T-helper 22 cell (primary cell): ENCODE data around the gene PRKCH.

Source experiments
- DNase-seq: peaks from one replicate; pipeline ENCODE4 v3.0.0-alpha.2; 2020; ENCODE audit warnings: low read depth

PRKCH gene

GRCh38 chr14:61553730-61554641 lies 232.6 kb downstream of the PRKCH start:
- DNase-seq: no peak

DNA sequence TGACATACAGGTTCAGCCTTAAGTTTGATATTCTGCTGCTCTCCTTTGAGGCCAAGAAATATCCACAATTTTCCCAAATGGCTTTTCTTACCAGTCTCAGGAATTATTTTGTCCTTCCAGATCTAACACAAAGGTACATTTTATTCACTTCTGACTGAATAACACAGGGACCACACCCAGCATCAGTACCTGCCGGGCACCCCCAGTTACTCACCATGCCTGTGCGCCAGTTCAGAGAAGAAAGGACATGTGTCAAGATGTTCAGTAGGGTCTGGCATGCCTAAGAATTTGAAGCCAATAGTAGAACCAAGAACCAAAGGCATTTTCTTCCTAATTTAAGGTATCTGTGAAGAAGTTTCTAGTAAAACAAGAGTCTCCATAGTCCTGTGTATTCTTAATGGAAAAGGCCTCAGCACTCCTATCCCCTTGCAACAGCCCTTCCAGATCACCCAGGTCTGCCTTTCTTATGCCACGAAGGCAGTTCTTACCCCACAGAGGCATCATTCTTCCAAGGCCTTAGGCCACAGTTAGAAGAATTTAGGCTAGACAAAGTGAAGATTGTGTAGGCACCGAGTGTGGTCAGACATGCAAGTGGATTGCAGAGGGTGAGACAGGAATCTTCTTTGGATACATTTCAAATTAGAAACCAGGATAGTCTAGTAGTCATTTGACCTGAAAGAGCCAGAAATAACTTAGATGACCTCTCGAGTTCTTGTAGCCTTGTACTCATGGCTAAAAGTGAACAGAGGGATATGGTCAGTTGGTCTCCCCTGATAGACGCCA lies 233.9 kb downstream of the PRKCH start:
- no peak for DNase-seq

DNA sequence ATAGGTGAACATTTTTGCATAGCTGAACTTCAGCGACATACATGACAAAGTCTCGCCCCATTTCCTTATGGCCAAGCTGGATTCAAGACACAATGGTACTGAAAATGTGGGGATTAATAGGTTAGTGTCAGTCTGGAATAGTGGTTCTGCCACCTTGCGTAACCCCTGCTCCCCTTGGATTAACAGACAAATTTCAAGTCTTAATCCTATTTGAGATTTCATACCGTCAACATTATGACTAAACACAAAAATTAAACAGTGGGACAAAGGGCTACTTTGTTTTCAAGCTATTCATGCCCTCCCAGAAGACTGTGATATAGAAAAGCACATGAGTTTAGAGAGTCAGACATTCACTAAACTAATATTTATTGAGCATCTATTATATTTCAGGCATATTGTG lies 235.1 kb downstream of the PRKCH start:
- no peak for DNase-seq

GRCh38 chr14:61557262-61557661 lies 235.9 kb downstream of the PRKCH start:
- no peak for DNase-seq

DNA sequence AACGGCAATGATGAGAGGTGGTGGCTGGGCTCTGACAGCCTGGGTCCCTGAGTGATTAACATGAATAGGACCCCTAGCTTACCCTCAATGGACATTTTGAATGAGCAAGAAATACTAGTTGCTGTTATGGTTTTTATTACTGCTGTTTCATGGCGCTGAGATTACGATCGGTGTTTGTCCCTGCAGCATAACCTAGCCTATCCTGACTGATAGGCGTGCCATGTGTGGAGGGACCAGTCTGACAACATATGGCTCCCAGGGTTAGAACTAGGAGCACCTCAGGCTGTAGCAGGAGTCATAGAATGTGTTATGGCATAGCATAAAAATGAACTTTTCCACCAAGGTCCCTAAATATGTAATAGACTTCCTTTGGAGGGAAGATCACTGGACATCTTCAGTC lies 236.5 kb downstream of the PRKCH start:
- no peak for DNase-seq

DNA sequence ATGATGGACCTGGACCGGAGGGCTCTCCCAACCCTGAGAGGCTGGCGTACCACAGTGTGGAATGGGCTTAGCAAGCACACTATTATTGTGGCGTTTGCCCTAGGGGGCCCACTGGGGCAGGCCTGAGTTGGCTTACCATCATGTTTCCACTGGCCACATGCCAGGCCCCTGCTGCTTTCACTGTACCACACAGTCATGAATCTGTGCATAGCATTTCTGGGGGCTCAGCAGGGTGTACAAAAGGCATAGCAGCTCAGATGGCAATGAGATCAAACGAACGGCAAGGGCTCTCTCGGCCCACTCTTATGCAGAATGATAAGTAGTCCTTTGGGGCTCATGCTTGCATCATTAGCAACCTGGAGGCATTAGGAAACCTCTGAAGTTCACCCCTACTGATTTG lies 236.9 kb downstream of the PRKCH start:
- DNase-seq: no peak

DNA sequence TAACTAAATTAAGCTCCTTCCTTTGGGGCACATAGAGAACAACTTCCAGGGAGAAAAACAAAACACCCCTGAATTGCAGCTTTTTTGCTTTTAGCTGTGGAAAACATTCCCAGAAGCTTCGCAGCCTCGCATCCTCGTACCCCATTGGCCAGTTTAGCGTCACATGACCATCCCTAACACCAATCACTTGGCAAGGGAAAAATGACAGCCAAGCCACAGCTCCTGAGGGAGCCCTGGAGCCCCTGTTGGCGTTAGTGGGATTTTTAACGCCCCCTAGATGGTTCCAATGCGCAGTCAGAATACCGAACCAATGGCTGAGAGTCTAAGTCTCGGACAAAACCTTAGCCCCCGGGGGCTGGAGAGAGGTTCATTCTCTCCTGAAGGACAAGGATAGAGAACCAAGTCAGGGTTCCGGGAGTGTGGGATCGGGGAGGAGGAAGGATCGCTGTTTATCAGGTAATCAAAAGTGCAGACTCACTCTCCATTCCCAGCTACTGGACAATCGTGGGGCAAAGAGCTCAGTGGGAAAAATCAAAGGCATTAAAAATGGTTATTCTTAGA lies 238.3 kb downstream of the PRKCH start:
- DNase-seq: no peak

DNA sequence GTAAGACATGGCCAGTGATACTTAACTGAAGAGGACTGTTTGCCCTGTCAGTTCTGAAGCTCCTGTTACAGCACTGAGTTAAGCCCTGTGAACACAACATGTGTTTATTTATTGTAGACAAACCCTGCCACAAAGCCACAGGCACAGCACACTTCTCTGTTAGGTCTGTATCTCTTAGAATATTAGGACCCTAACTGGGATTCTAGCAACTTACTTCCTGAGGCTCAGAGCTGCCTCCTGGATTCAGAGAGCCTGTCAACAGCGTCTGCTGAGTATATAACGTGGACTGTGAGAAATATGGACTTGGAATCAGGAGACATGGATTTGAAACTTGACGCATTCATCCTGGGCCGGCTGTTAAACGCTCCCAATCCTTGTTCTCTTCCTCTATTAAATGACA lies 238.9 kb downstream of the PRKCH start:
- no peak for DNase-seq

DNA sequence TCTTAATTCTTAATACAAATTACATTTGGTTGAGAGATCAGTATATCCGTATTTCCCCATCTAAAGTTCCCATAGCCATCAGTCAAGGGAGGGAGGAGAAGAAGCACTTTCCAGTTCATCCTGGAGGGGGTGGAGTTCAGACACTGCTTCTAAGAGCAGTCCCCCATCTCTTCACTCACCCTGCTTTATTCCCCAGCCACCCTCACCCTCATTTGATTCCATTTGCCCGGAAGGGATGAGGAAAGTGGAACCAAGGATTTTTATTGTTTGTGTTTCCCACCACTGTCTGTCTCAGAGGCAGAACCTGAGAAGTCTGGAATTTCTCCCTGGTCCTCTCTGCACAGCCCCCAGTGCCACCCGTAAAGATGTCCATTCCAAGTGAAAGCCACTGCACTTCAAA lies 239.7 kb downstream of the PRKCH start:
- DNase-seq: no peak

- DNase-seq: no peak
Observed at GRCh38 chr14:61561657-61562276, 240.4 kb downstream of the PRKCH start.

DNA sequence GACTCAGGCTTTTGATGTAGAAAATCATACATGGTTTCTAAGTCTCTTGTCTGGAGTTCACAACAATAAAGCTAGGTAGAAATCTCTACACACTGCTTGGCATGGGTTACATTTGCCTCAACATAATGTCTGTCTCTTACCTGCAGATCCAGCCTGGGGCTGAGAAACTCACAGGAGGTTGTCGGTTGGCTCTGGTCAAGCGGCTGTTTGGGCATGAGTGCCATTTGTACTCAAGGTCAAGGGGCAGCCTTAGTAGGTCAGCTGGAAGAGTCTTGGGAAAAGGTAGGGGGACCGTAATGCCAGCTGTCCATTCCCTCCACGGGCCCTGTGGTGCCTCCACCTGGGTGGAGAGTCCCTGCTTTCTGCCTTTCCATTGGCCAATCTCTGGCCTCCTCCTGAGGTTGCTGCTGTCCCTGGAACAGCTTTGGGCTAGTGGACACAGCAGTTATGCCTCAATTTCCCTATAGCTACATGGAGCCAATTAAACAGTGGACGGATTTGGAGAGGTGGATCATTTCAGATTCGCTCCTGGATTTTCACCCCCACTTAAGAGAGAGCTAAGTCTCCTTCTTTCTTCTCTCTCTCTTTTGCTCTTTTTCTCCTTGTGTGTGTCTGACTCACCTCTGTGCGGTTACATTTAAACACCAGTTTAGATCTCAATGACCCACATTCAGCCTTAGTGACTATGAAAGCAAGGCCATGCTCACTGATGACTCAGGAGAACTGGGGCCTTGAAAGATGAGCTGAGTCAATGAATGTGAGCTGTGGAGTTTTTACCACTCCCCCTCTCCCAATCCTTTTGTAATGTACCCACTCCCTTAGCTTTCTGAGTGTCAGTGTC lies 241.2 kb downstream of the PRKCH start:
- peak; percentile 12 for DNase-seq

GRCh38 chr14:61563162-61563511 lies 241.8 kb downstream of the PRKCH start:
- no peak for DNase-seq

DNA sequence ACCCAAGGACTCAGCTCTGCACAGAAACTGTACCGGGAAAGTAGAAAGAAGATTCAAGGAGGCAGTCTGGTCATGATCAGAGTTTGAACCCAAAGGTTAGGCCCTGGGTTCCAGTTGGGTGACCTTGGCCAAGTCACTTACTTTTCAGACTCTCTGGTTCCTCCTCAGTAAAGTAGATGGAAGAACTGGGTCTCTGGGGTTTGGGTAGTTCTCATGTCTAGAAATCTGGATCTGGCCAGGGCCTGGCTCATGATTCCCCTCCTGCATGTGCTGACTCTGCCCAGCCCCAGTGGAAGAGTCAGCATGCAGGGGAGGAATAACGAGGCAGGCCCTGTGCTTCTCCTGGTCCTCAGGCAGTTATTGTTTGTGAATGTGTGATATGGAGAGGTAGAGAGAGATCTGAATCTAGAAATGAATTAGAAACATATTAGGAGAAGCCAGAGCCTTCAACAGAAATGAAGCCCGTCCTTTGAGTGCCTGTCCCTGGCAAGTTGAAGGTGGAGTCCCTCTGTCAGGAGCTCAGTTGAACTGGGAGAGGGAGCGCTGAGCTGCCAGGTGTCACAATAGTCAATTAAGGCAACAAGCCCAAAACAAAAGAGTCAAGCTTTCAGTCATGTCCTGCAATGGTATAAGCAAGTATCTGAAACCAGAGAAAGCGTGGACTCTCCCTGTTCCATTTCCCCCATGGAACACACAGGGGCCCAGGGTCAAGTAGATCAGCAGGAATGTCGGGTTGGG lies 242.7 kb downstream of the PRKCH start:
- DNase-seq: no peak

DNA sequence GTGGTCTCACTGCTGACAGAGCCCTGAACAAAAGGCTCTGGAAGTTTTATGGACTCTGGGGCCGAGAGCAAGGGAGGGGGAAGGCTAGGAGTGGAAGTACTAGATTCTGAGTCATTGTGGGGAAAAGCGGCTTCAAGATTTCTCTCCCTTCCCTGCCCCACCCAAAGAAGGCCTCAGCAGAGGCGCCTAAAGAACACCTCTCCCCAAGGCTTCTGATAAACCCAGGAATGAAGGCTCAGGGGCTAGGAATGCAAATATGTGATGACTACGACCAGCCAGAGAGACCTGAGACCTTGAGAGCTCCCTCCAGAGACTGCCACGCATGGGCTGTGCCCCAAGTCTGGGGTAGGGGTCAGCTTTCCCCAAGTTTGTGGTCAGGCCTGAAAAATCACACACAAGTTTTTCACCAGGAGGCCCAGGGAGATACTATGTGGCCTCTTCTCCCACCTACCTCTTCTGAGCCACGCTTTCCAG lies 243.3 kb downstream of the PRKCH start:
- no peak for DNase-seq

GRCh38 chr14:61565181-61565580 lies 243.8 kb downstream of the PRKCH start:
- no peak for DNase-seq

DNA sequence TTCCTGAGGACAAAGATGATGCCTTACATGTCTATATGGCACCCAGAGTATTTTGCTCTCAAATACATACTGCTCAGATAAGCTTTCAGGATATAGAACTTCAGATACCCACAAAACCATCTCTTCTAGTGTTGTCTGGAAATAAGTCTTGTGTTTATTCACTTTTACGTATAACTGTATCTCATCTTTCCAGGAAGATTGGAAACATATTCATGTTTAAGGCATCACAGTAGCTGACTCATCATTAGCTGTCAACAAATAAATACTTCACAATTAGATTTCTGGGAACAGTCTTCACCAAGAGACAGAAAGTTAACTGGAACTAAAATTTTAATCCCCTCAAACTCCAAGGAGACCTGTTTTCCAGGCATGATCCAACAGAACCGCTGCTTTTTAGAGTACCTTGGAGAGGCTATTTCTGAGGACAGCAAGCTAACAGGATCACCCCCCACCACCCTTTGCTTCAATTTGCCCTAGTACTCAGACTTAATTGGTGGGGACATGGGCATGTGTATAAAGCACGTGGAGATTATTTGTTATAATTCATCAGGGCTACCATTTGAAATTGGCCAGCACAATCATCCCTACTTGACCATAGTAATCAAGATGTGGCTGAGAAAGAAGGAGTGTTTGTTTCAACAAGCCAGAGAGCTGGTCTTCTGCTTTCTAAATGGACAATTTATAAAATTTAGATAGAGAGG lies 244.6 kb downstream of the PRKCH start:
- no peak for DNase-seq

GRCh38 chr14:61566537-61567225 lies 245.3 kb downstream of the PRKCH start:
- no peak for DNase-seq

DNA sequence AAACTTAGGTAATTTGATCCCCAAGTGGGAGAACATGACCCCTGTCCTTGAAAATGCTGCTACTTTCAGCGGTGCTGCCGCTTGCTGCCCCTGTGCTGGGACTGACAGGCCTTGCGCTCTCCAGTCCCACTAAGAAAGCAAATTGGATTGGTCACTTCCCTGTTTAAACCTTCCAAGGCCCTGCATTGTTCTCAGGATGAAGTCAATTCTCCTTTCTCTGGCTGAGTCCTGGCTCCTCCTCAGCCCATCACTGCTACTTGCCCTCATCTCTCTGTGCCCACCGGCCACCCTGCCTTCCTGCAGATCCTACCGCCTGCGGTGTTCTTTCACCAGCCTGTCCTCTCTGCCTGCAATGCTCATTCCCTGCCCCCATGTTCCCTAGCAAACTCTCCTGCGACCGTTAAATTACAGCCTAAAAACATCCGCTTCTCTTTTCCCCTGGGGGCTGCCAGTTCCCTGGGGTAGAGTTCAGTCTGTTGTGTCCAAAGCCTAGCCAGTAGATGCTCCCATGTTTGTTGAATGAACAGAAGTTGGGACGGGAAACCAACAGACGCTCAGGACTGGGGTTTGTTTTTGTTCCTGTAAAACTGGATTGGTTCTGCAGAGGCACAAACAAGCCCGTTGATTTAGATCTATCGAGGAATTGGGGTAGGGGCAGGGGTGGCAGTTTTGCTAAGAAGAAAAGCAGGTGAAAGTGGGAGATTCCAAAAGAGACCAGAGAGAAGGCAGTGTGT lies 246.6 kb downstream of the PRKCH start:
- DNase-seq: no peak

- no peak for DNase-seq
Observed at GRCh38 chr14:61568572-61569011, 247.2 kb downstream of the PRKCH start.
